Gastrocnemius medialis (tissue), 4 donors: ENCODE measurements around the gene APLP2.

Source experiments
- POLR2A ChIP-seq, 2 donors: fragments of 450-650 bp; IDR thresholded peaks; one replicate each; pipeline ENCODE4 v1.6.1; 2017; ENCODE audit warnings: antibody characterized with exemption in 2 of 2, mild to moderate bottlenecking in 2 of 2, moderate library complexity in 2 of 2
- TF ChIP-seq, protein P1 (sequence below), 5 experiments: fragments of 450-650 bp in 3 of 5; fragments of 200-600 bp in 2 of 5; sonication (generic) in 2 of 5; IDR thresholded peaks in 4 of 5; conservative IDR thresholded peaks in 1 of 5; 1 replicate in 4 of 5; 2 replicates in 1 of 5; pipeline ENCODE4 v1.5.1; 2016 to 2019; ENCODE audit warnings: antibody characterized with exemption in 5 of 5, mild to moderate bottlenecking in 3 of 5, moderate library complexity in 3 of 5

DNA sequence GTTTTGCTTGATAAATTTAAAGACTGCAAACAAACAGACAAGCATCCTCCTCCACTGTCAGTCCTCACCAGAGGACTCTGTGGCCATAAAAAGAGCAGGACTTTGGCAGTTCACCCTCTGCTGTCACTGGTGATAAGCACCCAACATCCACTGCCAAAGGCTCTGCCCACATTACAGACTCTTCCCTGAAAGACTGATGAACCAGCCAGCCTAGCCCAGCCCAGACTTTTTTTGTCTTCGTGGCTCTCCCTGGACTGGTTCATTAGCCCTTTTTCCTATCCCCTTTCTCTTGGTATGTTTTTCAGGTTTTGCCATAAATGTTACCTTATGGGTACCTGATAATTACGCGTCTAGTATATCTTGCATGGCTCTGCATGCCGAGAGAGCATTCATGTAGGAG, 104.9 kb downstream of the APLP2 start:
- TF ChIP-seq, protein P1, sequence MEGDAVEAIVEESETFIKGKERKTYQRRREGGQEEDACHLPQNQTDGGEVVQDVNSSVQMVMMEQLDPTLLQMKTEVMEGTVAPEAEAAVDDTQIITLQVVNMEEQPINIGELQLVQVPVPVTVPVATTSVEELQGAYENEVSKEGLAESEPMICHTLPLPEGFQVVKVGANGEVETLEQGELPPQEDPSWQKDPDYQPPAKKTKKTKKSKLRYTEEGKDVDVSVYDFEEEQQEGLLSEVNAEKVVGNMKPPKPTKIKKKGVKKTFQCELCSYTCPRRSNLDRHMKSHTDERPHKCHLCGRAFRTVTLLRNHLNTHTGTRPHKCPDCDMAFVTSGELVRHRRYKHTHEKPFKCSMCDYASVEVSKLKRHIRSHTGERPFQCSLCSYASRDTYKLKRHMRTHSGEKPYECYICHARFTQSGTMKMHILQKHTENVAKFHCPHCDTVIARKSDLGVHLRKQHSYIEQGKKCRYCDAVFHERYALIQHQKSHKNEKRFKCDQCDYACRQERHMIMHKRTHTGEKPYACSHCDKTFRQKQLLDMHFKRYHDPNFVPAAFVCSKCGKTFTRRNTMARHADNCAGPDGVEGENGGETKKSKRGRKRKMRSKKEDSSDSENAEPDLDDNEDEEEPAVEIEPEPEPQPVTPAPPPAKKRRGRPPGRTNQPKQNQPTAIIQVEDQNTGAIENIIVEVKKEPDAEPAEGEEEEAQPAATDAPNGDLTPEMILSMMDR (IDR thresholded peaks at IDR 0.05 in 4 of 5, conservative IDR thresholded peaks at IDR 0.05 in 1 of 5): no peak
- TF ChIP-seq POLR2A (IDR thresholded peaks at IDR 0.05): no peak
